Endothelial cell of umbilical vein (primary cell): ENCODE measurements around the gene TMCO6. TPM values are rescaled to one million over a fixed set of nuclear protein-coding genes. Genes with fewer than 3 reads are reported as not detected.

Experiments used
- BruUV-seq: library from RNA; stranded (reverse); fragments of 400-500 nt; replicated peaks from 2 replicates; lab custom pipeline; 2021; lab: Mats Ljungman, UMichigan
- CTCF ChIA-PET: fragments of 300-600, 350-600 bp; sonication (Branson Sonifier 250); formaldehyde crosslinking; loops from one replicate; lab custom pipeline; 2021; ENCODE audit warnings: antibody characterized with exemption, inconsistent platforms; lab: Charles Lee
- POLR2A ChIA-PET: fragments of 300-600, 350-600 bp; sonication (Branson Sonifier 250); formaldehyde crosslinking; loops from one replicate; lab custom pipeline; 2021; ENCODE audit warnings: antibody characterized with exemption, inconsistent platforms; lab: Charles Lee
- DNase-seq: peaks from one replicate; pipeline ENCODE4 v3.0.0-alpha.2; 2011; ENCODE audit warnings: low read depth, low spot score
- FAIRE-seq: peaks from 2 replicates; lab custom pipeline; 2011; peaks lifted over from hg19 to GRCh38; lab: Jason Lieb, UNC
- H2AFZ ChIP-seq: 2 replicates; pipeline ENCODE4 v1.6.0; 2012; ENCODE audit warnings: low read depth, low read length, control low read depth, inconsistent platforms
- H3K27ac ChIP-seq: 2 replicates; pipeline ENCODE4 v1.5.1; 2011; ENCODE audit warnings: low read depth, mild to moderate bottlenecking, control low read depth, low read length, moderate library complexity; ENCODE audit not compliant: insufficient read depth
- H3K27me3 ChIP-seq, 2 experiments: 2 replicates each; pipeline versions ENCODE4 v1.6.0 to v1.6.1; 2011; ENCODE audit warnings: low read length in 2 of 2, mixed read lengths in 1 of 2; ENCODE audit not compliant: control insufficient read depth in 2 of 2, insufficient read depth in 2 of 2
- H3K36me3 ChIP-seq, 2 experiments: 2 replicates in 1 of 2; 3 replicates in 1 of 2; pipeline ENCODE4 v1.5.1; 2011; ENCODE audit warnings: low read length in 2 of 2, mild to moderate bottlenecking in 1 of 2, moderate library complexity in 1 of 2; ENCODE audit not compliant: control insufficient read depth in 2 of 2, insufficient read depth in 2 of 2; ENCODE audit errors: extremely low read depth in 1 of 2
- H3K4me1 ChIP-seq: 3 replicates; pipeline ENCODE4 v1.5.1; 2011; ENCODE audit warnings: mild to moderate bottlenecking, low read length; ENCODE audit not compliant: control insufficient read depth, insufficient read depth; ENCODE audit errors: extremely low read depth
- H3K4me2 ChIP-seq: 2 replicates; pipeline ENCODE4 v1.6.1; 2011; ENCODE audit warnings: low read length, control low read depth, mixed read lengths; ENCODE audit not compliant: insufficient read depth
- H3K4me3 ChIP-seq, 3 experiments: fragments of 200-600 bp in 1 of 3; sonication (generic), shearing (Covaris generic) in 1 of 3; replicated peaks in 1 of 3; 2 replicates each; pipeline ENCODE4 v1.5.1; 2011 to 2016; ENCODE audit warnings: control low read depth in 3 of 3, low read length in 3 of 3, mild to moderate bottlenecking in 2 of 3, inconsistent platforms in 1 of 3, low read depth in 1 of 3, moderate library complexity in 1 of 3; ENCODE audit not compliant: insufficient read depth in 1 of 3
- H3K79me2 ChIP-seq: 2 replicates; pipeline ENCODE4 v1.6.0; 2012; ENCODE audit warnings: low read length, inconsistent platforms; ENCODE audit not compliant: control insufficient read depth, insufficient read depth
- H3K9ac ChIP-seq: replicated peaks from 2 replicates; pipeline ENCODE3; 2011; ENCODE audit warnings: low read length, control low read depth; ENCODE audit not compliant: insufficient read depth; ENCODE audit errors: extremely low read depth
- H3K9me1 ChIP-seq: replicated peaks from 3 replicates; pipeline ENCODE4 v1.6.0; 2011; ENCODE audit warnings: mild to moderate bottlenecking, low read length; ENCODE audit not compliant: control insufficient read depth, insufficient read depth; ENCODE audit errors: extremely low read depth
- H3K9me3 ChIP-seq: replicated peaks from 2 replicates; pipeline ENCODE4 v1.5.1; 2012; ENCODE audit warnings: low read length, inconsistent platforms; ENCODE audit not compliant: control insufficient read depth, insufficient read depth
- H4K20me1 ChIP-seq: replicated peaks from 2 replicates; pipeline ENCODE3; 2011; ENCODE audit warnings: mild to moderate bottlenecking, low read length; ENCODE audit not compliant: control insufficient read depth, insufficient read depth; ENCODE audit errors: extremely low read depth
- EZH2 ChIP-seq: IDR thresholded peaks from 2 replicates; pipeline ENCODE4 v1.6.1; 2012; ENCODE audit warnings: borderline replicate concordance, low read depth, mild to moderate bottlenecking, moderate library complexity, low read length, inconsistent platforms; ENCODE audit not compliant: severe bottlenecking
- FOS ChIP-seq: IDR thresholded peaks from 2 replicates; pipeline ENCODE4 v1.6.1; 2011; ENCODE audit warnings: mild to moderate bottlenecking, low read length, moderate library complexity, borderline replicate concordance; ENCODE audit not compliant: insufficient read depth
- GATA2 ChIP-seq: IDR thresholded peaks from 2 replicates; pipeline ENCODE4 v1.7.0; 2011; ENCODE audit warnings: low read depth, mild to moderate bottlenecking, moderate library complexity, mixed read lengths, low read length; ENCODE audit not compliant: insufficient read length, insufficient read depth
- JUN ChIP-seq: IDR thresholded peaks from 2 replicates; pipeline ENCODE4 v1.6.1; 2011; ENCODE audit warnings: borderline replicate concordance, low read depth; ENCODE audit not compliant: insufficient read length, insufficient read depth
- MAX ChIP-seq: IDR thresholded peaks from 2 replicates; pipeline ENCODE4 v1.6.1; 2011; ENCODE audit not compliant: insufficient read depth, insufficient read length
- MYC ChIP-seq: IDR thresholded peaks from one replicate; pipeline ENCODE4 v1.6.1; 2011; ENCODE audit warnings: mild to moderate bottlenecking, low read depth, low read length
- POLR2A ChIP-seq: IDR thresholded peaks from 2 replicates; pipeline ENCODE4 v1.6.1; 2012; ENCODE audit warnings: low read depth, mild to moderate bottlenecking, control low read depth, low read length
- POLR2AphosphoS5 ChIP-seq: IDR thresholded peaks from 2 replicates; pipeline ENCODE4 v1.6.1; 2012; ENCODE audit warnings: low read depth, mild to moderate bottlenecking, control low read depth, low read length, moderate library complexity; ENCODE audit not compliant: insufficient read depth
- dilution Hi-C: fragments of 300-500 bp; cut with MboI; formaldehyde crosslinking; loops from one replicate; pipeline ENCODE4 v1.15.0; 2019; ENCODE audit warnings: low sequenced_read_pairs; ENCODE audit not compliant: extremely low pct_ligation_motif_present
- intact Hi-C: fragments of 100-400 bp; cut with micrococcal nuclease; formaldehyde crosslinking; loops from one replicate; pipeline ENCODE4 v1.10.0; 2022
- polyA plus RNA-seq, 4 experiments: library from polyadenylated mRNA; depleted of rRNA in 3 of 4; stranded (reverse) in 3 of 4; unstranded in 1 of 4; fragments of >200 nt; gene quantifications; 2 replicates each; pipeline versions ENCODE4 v1.2.1 to v1.2.3, GENCODE V29; 2011 to 2012; ENCODE audit warnings: missing spikeins in 1 of 4
- total RNA-seq: library from RNA; stranded (reverse); gene quantifications from 2 replicates; pipeline ENCODE4 v1.2.3, GENCODE V29; 2021
- TF ChIP-seq, protein P1 (sequence below), 2 donors: IDR thresholded peaks; 1 replicate in 1 of 2; 2 replicates in 1 of 2; pipeline ENCODE4 v1.5.1; 2011; ENCODE audit warnings: low read length in 2 of 2, mild to moderate bottlenecking in 2 of 2, moderate library complexity in 2 of 2, control low read depth in 1 of 2, inconsistent platforms in 1 of 2, low read depth in 1 of 2; ENCODE audit not compliant: insufficient read depth in 1 of 2; ENCODE audit errors: extremely low read depth in 1 of 2

TMCO6 gene
- total and polyA plus RNA-seq, 2 donors (not counting 3 experiments of a cell fraction or from before 2014, with no cell fraction given): 22.0 to 23.7 TPM

- POLR2A ChIA-PET: no interaction called here
- Histone ChIP-seq H3K27me3 (peaks cover 0 to 3% of the 10 kb centered on the region in 2 experiments), H3K9me1 (no peaks in the 10 kb centered on the region), H3K27ac (no peak overlapping the region), H3K4me1 (peaks cover 26% of the 10 kb centered on the region), H2AFZ (no peak overlapping the region), H3K4me2 (no peak overlapping the region), H3K9ac (no peak overlapping the region), H3K36me3 (no peaks in the 10 kb centered on the region), H3K9me3 (no peaks in the 10 kb centered on the region), H3K4me3 (no peak overlapping the region), H4K20me1 (no peaks in the 10 kb centered on the region), H3K79me2 (peaks cover 5% of the 10 kb centered on the region)
- no peak for FAIRE-seq
- no peak for TF ChIP-seq JUN
- TF ChIP-seq, protein P1, sequence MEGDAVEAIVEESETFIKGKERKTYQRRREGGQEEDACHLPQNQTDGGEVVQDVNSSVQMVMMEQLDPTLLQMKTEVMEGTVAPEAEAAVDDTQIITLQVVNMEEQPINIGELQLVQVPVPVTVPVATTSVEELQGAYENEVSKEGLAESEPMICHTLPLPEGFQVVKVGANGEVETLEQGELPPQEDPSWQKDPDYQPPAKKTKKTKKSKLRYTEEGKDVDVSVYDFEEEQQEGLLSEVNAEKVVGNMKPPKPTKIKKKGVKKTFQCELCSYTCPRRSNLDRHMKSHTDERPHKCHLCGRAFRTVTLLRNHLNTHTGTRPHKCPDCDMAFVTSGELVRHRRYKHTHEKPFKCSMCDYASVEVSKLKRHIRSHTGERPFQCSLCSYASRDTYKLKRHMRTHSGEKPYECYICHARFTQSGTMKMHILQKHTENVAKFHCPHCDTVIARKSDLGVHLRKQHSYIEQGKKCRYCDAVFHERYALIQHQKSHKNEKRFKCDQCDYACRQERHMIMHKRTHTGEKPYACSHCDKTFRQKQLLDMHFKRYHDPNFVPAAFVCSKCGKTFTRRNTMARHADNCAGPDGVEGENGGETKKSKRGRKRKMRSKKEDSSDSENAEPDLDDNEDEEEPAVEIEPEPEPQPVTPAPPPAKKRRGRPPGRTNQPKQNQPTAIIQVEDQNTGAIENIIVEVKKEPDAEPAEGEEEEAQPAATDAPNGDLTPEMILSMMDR (IDR thresholded peaks at IDR 0.05; ENCODE audit: extremely low read depth in 1 of 2, insufficient read depth in 1 of 2, low read depth in 1 of 2, low read length in 2 of 2): no peak
- TF ChIP-seq GATA2: no peak
- TF ChIP-seq MAX: no peak
- TF ChIP-seq POLR2AphosphoS5: no peak
- TF ChIP-seq MYC: no peak
- TF ChIP-seq EZH2: no peak
- TF ChIP-seq POLR2A: no peak
- no peak for TF ChIP-seq FOS
- CTCF ChIA-PET: interaction anchor here (0.6 to 5.4 kb wide), 31 partner anchors 9 to 563 kb away, joined by 3 to 108 read pairs (median 5); partner anchors contain the start of genes ANKHD1, APBB3, EIF4EBP3 and HARS1
- intact Hi-C loops: loop anchor here (1.0 to 10.0 kb wide), 7 partner anchors 27 to 391 kb away; partner anchors contain the start of gene EIF4EBP3
- dilution Hi-C loops: no loop called here
- no TSS peak for BruUV-seq
- DNase-seq: no peak
Observed at GRCh38 chr5:140635291-140636257, 3.7 kb upstream of the TMCO6 start.
